Activated CD4-positive, alpha-beta T cell treated with anti-CD3 and anti-CD28 coated beads, Interleukin-2, Interleukin-4, amounts not matched to agents 100 ng/mL and 50 ng/mL, durations not matched to agents 16 hours and 8 hours (primary cell): ENCODE measurements around the gene BCR.

Source experiments
- DNase-seq: peaks from one replicate; pipeline ENCODE4 v3.0.0-alpha.2; 2020; ENCODE audit warnings: low spot score

The BCR gene

DNA sequence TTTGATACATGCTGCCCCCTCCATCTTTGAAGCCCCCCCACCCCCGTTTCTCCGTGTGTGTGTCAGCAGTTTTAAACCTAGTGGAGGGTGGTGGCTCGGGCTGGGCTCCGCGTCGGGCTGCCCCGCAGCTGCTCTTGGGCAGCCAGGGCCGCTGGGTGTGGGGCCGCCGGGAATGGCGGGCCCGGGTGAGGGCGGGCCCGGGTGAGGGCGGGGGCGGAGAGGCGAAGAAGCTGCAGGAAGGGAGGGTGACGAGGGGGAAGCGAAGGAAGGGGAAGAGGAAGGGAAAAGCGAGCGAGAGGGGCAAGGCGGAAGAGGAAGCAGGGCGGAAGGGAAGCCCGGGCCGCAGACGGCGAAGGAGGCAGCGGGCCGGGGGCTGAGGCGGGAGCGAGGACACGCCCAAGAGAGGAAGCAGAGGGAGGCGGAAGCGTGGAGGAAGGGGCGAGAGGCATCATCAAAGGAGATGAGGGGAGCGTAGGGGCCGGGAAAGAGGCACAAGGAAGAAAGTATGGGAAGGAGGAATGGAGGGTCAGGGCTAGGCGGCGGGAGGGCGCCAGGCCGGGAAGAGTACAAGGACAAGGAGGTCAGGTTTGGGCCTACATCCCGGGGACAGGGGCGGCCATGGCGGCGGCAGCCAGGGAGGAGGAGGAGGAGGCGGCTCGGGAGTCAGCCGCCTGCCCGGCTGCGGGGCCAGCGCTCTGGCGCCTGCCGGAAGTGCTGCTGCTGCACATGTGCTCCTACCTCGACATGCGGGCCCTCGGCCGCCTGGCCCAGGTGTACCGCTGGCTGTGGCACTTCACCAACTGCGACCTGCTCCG, 82.4 kb downstream of the BCR start:
- DNase-seq = no peak

DNA sequence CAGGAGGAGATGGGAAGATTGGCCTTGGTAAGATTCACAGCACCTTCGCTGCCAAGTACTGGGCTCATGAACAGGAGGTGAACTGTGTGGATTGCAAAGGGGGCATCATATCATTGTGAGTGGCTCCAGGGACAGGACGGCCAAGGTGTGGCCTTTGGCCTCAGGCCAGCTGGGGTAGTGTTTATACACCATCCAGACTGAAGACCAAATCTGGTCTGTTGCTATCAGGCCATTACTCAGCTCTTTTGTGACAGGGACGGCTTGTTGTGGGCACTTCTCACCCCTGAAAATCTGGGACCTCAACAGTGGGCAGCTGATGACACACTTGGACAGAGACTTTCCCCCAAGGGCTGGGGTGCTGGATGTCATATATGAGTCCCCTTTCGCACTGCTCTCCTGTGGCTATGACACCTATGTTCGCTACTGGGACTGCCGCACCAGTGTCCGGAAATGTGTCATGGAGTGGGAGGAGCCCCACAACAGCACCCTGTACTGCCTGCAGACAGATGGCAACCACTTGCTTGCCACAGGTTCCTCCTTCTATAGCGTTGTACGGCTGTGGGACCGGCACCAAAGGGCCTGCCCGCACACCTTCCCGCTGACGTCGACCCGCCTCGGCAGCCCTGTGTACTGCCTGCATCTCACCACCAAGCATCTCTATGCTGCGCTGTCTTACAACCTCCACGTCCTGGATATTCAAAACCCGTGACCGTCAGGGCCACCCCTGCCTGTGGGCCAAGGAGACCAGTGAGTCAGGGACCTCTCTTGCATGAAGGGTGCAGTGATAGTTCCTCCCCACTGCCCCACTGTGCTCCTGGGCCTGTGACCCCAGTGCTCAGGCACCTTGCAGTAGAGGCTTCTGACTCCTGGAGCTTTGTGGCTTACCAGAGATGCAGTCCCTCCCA, 83.6 kb downstream of the BCR start:
- no peak for DNase-seq

DNA sequence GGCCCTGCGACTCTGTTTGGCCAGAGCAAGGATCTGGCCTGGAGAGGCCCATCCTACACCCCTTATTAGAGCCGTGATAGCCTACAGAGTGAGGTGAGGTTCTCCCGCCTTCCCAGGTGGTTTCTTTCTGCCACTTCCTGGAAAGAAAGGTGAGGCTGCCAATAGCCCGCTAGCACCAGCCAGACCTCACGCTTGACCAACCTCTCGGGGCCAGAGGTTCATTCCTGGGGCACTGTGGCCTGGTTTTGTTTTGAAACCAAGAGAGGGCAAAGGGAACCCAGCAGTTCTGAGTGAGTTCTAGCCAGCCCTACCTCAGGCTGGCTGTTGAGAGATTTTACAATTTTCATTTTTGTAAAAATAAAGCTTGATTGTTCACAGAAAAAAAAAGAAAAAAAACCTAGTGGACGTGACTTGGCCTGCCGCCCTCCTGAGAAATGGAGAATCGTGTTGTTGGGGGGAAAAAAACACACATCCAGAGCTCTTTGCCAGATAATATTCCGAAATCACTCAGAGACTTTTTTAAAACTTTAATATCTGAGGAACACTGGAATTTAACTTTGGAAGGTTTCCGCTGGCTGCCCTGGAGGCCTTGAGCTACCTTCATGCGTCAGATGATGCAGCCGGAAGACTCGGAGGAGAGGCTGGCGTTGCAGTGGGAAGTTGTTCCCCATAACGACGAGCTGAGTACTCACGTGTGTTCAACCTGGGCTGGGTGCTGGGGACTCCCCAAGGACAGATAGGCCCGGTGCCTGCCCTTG, 84.5 kb downstream of the BCR start:
- no peak for DNase-seq

DNA sequence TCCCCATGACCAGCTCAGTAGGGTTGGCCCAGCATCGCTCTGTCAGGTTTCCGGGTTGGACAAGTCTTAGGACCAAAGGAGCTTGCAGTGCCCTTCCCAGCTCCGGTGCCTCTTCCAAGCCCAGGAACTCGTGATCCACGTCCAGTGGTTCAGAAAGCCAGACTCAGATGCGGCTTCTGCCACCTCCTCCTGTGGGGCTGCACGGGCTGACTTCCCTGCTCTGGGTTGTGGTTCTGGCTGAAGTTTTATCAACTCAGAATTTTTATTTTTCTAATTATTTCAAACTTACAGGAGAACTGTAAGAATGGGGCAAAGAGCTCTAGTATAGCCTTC, 85.0 kb downstream of the BCR start:
- no peak for DNase-seq

DNA sequence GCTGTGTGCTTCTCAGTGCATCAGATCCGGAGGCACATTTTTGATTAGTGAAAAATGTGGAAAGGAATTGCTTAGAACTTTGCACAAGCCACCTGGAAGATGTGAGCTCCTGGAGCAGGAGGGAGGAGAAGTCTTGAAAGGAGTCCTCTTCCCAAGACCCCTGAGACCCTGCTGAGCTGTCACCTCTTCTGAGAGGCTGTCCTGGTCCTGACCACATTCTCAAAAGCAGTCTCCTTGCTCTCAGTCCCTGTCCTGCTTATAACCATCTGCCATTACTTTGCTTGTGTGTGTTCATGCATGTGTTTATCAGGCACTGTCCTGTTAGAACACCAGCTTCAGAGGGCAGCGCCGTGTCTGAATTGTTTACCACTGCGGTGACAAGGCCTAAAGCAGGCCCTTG, 86.5 kb downstream of the BCR start:
- no peak for DNase-seq

DNA sequence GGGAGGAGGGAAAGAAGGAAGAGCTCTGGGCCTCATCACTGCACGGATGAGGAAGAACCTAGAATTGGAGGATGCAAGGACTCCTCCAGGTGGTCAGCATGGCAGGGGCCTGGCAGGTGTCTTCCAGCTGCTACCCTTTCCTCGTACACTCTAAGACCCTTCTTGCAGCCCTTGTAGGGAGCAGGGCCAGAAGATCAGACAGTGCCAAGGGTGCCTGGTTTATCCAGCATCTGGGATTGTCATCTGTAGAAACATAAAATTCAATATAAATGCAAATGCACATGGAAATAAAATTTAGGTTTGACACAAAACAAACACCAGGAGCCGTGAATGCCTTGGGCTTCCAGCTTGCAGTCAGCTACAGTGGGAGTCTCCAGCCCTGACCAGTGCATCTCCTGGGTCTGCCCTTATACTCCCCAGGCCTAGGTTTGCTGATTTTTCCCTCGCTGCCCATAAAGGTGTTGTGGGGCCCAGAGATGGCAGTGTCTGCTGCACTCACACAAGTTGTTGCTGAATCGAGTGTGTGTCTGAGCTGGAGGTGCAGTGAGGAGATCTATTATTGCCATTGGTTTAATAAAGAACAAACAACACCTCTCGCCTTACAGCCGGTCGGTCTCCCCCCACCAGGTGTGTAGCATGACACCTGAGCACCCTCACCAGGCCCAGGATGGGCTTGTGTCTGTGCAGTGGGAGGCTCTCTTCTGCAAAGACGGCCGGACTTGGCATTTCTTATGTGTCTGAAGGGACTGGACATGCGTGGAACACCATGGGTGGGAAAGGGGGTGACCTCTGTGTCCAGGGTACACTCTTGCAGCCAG, 87.1 kb downstream of the BCR start:
- no peak for DNase-seq

DNA sequence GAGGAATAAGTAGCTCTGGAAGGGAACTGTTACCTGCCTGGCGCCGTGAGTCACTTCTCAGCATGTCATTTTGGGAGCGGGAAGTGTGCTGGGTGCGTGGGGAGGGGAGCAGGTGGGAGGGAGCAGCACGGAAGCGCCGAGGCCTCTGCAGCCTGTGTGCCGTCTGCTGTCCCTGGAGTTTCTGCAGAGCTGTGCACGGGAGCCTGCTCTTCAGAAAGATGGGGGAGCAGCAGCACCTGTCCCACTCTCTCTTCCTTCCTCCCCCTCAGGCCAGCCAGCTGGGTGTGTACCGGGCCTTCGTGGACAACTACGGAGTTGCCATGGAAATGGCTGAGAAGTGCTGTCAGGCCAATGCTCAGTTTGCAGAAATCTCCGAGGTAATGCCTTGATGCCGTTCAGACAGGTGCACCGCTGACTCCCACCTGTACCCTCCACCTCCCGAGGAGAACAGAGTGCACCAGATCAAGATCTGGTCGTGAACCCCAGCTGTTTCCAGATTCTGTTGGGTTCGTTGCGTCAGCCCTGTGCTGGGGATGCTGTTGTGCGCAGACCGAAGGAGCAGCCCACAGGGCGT, 87.9 kb downstream of the BCR start:
- no peak for DNase-seq

DNA sequence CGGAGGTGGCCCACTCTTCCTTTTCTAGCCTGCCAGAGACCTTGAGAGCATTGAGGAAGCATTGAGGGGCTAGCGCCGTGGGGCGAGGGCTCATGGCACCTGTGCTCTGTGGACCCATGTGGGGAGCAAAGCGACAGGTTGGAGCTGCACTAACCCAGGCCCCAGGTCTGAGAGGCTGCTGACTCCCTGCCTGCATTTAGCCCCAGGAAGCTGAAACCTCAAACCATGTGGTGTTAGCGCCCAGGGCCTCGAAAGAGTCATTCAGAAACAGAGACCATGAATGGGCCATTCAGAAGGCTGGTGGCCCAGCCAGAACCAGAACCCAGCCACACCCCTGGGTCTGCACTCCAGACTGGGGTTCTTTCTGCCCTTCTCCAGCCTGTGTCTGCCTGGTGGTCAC, 88.6 kb downstream of the BCR start:
- peak; percentile 29 for DNase-seq

DNA sequence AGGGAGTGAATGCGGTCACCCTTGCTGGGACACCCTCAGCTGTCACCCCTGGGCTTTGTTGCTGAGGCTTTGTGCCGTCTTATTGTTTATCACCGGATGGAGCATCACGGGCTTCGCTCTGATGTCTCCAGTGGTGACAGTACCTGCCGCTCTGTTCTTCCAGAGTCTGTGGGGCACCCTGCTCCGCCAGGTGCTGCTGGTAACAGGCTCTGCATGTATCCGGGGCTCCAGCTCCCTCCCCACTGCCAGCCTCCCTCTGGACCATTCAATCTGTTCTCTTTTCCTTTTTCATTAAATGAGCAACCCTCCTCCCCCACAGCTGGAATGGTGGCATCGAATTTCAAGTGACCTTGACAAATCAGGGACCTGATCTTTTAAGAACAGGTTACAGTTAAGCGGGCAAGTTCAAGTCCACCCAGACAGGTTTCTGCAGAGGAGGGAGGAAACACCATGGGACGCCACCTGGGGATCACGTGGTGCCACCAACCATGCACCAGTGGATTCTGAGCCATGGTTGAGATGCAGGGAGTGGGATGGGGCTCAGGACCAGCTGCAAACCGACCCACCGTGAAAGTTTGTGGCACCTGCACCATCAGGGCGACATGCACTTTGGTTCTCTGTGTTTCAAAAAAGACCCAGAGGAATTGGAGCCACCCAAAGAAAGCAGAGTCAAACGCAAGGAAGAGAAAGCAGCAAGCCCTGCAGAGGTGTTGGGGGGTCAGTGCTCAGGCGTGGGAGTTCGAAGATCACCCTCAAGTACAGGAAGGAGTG, 89.3 kb downstream of the BCR start:
- no peak for DNase-seq

DNA sequence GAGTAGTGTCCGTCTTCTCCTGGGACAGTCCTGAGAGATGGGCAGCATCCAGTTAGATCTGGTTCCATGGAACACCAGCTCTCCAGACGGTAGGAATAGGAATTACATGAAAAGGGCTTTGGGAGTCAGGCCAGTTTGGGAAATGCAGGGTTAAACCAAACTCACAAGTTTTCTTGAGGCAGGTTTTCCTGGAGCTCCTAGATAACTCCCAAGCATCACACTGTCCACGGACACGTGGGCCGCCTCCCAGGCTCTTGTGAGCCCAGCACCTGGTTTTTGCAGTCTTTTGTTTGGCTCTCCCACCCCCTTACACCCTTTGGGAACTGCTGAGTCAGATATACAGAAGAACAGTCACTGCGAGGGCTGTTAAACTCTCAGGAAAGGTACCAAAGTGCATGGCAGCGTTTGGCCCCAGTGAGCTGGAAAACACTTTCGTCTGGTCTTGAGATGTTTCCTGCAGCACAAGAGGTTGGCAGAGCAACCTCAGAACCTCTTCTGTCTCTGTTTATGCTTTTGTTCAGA, 90.0 kb downstream of the BCR start:
- no peak for DNase-seq

DNA sequence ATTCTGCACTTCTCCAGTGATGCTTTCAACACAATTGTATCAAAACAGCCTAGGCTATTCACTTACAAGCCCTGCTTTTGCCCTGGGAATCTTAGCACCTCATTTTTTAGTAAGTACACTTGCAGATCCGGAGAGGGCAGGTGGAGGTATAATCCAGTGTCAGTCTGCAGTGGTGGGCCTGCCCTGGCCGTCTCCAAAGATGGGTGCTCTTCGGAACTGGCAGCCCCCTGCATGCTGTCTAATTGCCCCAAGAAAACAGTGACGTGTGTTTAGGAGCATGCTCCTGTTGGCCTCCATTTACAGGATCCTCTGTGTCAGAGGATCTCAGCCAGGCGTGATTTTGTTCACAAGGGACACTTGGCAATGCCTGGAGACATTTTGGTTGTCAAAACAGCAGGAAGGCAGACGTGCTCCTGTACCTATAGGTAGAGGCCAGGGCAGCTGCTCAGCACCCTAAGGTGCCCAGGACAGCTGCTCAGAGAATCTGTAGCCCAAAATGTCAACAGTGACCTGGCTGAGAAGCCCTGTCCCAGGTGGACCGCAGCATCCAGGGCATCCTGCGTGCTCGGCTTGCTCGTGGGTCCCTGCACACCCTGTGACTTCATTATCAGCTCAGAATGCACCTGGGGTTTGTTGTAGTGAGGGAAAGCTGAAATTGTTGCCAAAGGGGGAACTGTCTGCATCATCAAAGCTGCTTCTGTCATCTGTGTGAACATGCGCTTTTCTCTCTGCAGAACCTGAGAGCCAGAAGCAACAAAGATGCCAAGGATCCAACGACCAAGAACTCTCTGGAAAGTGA, 90.7 kb downstream of the BCR start:
- no peak for DNase-seq

DNA sequence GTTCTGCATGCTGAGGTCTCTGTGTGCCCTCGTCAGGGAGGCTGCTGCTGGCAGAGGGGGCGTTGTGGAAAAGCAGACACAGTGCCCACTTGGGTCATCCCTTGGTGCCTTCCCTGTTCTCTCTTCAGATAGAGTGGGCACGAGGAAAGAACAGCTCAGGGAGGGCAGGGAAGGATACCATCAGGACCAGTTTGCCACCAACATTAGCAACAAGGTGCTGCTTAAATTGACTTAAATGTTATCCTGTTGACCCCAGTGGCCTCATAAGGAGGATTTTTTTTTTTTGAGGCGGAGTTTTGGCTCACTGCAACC, 91.2 kb downstream of the BCR start:
- DNase-seq = no peak

DNA sequence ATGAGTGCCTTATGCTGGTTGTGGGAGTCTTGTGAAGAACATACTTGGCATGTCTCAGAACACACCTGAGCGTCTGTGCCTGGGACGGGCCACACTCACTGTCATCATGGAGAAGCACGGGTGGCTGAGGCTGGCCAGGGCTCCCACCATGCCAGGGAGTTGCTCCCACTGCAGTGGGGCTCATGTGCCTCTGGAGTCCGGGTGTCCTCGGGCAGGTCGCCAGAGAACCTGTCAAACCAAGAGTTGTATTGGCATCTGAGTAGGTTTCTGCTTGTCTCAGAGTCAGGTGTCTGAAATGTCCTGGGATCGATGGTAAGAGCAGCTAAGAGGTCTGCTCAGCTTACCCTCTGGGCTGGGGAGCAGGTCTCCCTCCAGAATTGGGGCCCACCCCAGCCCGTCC, 92.1 kb downstream of the BCR start:
- DNase-seq = no peak

DNA sequence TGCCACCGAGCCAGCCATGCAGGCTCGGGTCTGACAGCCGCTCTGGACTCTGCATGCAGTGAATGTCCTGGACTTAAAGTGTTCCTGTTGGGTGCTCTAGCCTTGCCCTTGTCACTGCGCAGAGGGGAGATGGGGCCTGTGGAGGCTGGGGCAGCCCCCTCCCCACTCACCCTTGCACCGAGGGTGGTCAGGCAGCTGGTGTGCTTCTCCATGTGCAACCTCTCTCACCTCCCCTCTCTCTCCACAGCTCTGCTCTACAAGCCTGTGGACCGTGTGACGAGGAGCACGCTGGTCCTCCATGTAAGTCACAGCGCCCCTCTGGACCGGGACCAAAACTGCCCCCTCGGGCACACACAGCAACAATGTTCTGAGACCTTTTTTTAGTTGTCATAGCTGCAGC, 92.5 kb downstream of the BCR start:
- DNase-seq = no peak

DNA sequence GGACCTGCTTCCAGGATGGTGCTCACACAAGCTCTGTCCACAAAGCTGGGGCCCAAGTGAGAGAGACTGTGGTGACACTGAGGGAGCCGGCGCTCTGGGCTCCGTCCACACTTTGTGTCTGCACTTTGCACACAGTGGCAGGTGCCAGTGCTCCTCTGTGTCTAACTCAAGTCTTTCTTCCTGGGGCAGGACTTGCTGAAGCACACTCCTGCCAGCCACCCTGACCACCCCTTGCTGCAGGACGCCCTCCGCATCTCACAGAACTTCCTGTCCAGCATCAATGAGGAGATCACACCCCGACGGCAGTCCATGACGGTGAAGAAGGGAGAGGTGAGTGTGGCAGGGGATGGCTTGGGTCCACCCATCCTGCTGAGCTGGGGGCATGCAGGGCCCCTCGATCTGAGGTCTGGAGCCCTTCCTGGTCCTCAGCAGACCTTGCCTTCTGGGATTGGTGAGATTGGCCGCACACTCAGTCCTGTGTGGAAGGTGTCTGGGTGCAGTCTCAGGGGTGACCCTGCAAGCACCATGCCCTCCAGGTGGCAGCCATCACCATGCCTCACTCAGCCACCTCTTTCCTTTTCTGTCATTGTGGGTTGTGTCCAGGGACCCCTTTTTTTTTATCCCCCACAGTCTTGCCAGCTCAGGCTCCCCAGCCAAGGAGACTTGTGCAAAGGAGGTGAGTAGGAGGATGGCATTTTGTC, 93.3 kb downstream of the BCR start:
- no peak for DNase-seq

DNA sequence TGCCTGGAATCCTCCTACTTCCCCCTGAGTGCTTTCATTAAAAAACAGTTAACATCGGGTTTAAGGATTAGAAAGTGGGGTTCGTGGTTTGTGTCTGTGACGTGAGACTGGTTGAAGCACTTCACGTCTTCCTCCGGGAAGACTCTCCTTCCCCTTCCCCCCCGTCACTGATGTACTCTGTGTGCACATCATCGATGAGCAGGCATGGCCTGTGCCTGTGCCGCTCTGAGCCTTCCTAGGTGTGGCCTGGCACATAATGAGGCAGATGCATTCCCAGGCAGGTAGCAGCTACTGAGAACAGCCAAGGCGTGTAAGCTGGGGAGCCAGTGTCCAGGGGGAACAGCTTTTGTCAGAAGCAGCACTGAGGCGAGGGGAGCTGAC, 93.8 kb downstream of the BCR start:
- DNase-seq = no peak

DNA sequence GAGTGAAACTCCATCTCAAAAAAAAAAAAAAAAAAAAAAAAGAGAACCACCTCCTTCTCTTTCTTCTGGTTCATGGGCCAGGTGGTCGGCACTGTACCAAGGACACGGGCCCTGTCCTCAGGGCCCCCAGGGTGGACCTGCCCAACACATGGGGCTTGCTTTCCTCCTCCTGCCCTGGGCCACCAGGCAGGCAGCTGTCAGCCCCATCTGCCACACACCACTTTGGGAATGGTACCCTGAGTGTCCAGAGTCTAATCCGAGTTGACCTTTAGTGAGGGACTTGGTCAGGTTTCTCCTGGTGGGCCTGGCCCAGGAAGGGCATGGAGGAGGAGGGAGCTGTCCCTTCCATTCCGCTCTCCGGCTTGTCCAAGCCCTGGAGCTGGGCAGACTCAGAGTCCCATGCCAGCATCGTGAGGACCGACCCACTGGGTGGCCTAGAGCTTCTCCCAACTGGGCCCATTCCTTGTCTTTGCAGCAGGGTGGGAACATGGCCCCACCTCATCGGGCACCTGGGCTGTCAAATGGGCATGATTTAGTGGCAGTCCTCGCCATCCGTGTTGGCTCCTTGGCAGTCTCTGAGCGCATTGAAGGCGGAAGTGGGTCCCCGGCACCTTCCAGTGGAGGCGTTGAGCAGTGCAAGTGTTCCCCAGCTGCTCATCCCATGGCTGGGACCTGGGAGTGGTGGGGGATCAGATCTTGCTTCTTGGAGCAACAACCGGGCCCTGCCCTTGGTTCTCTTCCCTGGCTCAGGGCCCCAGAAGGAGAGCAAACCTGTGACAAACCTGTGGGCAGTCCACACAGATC, 94.8 kb downstream of the BCR start:
- no peak for DNase-seq

DNA sequence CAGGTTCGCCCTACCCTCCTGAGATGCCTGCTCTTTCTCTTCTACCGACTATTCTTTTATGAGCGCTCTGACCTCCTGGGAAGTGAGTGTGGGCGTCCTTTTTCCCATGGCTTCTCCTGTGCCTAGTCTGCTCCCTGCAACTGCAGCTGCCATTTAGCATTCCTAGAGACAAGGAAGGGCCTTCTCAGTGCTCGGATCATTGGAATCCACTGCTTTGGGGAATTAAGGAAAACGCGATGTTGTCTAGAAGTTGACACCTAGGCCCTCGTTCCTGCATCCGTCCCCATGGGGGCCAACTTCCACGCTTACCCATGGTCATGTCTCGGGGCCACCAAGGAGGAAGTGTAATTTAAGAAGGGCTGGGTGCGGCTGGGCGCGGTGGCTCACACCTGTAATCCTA, 95.4 kb downstream of the BCR start:
- no peak for DNase-seq
